HG03442 (cell line): ENCODE measurements around the gene TAOK3.
"Not testable (repeated sequence)": the region's sequence is repeated elsewhere in the genome, so short reads cannot be mapped to it uniquely, and the experiment has no call there.

Experiments
- ATAC-seq: cut with Tn5 transposase; IDR thresholded peaks from one replicate; pipeline ENCODE4 v1.9.1; 2021; ENCODE audit warnings: mild to moderate bottlenecking, moderate library complexity; ENCODE audit not compliant: unreplicated experiment

The TAOK3 gene

DNA sequence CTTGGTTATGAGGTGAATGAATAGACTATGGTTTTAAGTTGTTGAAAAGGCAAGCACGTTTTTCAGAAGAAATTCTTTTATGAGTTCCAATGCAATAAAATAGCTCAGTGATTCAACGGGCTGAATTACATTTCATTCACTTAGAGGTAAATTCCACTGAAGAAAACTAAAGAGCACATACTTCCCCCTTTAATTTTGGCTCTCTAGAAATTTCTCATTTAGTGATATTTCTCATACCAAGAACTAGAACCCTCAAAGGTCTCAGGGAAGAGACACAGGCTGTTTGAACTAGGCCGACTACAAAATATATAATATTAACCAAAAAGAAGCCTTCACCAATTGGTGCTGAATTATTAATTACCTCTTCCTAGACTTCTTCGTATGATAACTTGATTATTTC lies 68.6 kb downstream of the TAOK3 start:
- no peak for ATAC-seq

DNA sequence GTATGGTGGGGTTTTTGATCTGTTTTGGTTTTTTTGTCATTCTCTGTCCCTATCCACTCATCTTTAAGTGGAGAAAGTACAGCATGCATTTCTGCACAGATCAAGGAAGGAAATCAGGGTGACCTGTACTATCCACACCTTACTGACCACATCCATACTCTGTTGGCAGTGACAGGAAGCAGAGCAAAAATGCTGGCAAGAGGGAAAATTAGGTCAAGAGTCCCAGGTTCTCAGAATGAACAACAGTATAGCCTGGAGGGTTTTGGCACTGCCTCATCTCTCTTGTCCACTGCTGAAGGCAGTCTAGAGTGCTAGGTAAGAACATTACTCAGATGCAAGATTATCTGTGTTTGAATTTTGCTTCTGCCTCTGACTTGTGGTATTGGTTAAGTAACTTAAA lies 70.7 kb downstream of the TAOK3 start:
- no peak for ATAC-seq

DNA sequence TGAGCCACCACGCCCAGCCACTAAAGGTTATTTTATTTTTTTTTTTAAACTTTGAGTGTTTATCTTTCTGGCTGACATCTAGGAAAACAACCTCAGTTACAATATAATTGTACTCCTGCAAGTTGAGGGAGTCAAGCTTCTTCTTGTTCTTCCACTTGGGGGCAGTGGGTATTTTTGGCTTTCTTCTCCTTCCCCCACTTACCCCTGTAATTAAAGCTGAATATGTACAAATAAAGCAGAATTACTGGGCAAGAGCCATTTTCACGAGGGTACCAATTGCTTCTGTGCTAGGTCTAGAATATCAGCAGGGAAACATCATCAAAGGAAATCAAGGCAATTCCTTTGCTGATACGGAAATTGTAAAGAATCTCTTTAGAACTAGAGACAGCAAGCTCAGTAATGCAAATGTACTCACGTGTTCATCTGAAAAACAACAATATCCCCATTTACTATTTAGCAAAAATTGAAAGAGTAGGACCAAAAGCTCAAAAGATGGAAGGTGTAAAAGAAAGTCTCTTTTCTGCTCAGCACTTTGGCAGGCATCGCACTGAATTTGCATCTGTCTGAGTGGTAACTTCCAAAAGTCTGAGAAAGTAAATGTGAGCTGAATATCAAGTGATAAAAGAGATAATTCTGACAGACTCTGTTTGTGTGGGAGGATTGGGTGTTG lies 72.8 kb downstream of the TAOK3 start:
- no peak for ATAC-seq

DNA sequence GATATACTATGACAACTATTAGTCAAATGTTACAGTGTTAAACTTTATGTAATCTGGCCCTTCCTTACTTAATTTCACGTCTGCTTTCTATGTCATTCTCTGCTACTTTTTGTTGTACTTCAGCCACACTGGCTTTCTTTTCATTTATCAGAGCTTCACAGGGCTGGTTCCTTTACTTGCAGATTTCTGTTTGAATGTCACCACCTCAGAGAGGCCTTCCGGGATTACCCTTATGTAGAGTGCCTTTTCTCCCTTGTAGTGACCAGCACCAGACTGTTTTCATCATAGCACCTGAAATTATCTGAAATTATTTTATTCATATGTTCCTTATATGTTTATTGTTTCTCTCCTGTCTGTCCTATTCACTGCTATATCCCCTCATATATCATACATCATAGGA lies 75.4 kb downstream of the TAOK3 start:
- ATAC-seq, result no peak

DNA sequence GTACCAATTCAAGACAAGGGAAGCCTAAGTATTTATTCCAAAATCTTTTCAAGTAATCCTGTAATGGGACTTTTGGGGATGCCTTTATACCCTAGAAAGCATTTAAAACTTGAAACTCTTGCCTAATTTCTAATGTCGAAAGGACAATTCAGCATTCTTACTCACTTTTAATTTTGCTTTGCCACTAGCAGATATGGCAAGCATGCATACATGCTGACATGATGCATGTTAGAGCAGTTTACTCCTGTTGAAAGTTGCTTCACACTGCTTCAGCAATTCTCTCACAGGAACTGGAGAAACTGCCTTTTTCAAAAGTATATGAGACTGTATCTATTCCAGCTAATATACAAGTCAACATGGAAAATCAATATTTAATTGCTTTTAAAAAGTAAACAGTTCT lies 79.9 kb downstream of the TAOK3 start:
- ATAC-seq, result no peak

DNA sequence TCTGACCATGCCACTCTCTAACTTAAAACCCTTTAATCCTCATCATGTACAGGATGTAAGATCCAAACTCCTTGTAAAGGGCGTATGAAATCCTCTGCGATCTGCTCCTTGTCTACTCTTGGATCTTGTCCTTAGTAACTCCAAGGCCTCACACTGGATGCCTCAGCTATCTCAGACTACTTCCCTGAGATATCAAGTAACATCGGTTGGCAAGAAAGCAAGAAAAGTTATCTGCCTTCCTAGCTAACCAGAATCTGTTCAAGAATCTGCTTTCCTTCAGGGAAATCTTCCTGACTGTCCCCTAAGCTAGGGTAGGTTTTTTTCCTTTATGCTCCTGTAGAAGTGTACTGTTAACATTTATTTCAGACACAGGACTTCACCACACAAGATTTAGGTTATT lies 82.6 kb downstream of the TAOK3 start:
- no peak for ATAC-seq

DNA sequence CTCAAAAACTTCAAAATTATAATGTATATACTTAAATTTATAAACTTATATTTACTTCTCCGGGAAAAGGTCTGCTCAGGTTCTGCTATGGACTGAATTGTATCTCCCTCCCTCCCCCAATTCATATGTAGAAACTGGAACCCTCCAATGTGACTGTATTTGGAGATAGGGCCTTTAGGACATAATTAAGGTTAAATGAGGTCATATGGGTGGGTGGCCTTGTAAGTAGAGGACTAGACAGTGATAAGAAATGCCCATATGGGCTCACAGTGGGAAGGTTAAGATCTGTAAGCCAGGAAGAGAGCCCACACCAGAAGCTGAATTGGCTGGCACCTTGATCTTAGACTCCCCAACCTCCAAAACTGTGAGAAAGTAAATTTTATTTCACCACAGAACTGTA lies 84.5 kb downstream of the TAOK3 start:
- no peak for ATAC-seq

DNA sequence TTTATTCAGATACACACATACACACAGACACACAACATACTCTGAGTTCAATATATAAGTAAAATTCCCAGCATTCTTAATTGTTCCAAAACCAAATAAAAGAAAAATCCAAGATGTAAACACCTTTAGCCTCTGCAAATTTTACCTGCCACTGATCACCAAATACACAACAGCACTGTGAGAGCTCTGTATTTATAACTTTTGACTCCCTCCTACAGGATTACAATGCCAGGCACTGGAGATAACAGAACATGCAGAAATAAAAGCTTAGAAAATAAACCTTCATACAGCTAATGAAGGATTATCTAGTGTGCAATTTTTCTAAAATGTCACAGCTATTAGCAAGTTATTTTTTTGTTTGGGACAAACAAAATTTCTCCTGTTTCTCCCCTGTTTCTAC lies 85.0 kb downstream of the TAOK3 start:
- no peak for ATAC-seq

DNA sequence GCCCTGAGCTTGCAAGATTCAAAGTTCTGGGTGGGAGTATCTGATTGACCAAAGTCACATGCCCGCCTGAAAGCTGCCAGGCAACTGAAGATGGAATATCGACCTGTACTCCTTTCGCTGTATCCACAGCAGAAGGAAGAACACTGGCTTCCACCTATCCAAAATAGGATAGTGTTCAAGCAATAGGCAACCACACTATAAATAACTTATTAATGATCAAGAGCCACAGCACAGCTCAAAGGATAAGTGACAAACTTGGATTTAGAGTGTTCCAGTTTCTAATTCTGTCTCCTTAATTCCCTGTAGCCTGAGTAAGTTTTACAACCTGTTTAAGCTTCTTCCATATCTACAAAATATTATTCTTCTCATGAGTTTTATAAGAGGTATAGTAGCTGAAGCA lies 89.9 kb downstream of the TAOK3 start:
- no peak for ATAC-seq

DNA sequence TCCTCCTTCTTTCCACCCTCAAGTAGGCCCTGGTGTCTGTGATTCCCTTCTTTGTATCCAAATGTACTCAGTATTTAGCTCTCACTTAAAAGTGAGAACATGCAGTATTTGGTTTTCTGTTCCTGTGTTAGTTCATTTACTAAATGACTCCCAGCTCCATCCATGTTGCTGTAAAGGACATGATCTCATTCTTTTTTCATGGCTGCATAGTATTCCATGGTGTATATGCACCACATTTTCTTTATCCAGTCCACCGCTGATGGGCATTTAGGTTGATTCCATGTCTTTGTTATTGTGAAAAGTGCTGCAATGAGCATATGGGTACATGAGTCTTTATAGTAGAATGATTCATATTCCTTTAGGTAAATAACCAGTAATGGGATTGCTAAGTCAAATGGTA lies 94.4 kb downstream of the TAOK3 start:
- not testable (repeated sequence) for ATAC-seq

DNA sequence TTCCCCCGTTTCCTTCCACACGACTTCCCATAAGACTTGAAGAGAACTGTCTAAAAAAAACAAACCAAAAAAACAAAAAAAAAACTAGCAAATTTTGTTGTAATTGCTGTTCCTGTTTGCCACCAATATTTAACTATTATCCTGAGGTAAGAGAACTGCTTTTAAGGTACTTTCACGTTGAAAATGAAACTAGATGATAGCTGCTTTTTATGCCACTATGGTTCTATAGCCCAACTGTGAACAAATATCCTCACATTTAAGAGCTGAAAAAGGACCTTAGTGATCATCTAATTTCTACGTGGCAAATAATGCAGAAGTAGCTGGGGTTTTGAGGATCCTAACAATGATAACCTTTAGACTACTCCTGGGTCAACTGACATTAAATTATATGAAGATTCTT lies 98.6 kb downstream of the TAOK3 start:
- no peak for ATAC-seq

DNA sequence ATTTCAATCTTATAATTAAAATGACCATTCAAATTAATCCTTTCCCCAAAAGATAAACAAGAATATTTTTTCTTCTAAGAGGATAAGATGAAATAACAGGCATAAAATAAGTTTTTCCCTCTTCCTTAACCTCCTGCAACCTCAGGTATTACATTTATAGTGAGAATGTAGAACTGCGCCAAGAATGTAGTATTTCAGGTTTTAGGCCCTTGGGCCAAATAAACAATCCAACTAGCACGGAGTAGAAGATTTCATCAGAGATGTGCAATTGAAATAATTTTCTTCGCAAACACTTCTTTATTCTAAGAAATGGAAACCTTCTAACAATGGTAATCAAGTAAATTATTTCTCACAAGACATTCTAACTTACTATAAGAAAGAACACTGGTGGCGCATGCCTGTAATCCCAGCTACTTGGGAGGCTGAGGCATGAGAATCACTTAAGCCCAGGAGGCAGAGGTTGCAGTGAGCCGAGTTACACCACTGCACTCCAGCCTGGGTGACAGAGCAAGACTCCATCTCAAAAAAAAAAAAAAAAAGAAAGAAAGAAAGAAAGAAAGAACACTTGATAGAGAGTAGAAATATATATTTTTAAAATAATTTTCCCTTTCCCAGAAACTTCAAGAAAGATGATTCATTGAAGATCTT lies 100.8 kb downstream of the TAOK3 start:
- ATAC-seq, result no peak

DNA sequence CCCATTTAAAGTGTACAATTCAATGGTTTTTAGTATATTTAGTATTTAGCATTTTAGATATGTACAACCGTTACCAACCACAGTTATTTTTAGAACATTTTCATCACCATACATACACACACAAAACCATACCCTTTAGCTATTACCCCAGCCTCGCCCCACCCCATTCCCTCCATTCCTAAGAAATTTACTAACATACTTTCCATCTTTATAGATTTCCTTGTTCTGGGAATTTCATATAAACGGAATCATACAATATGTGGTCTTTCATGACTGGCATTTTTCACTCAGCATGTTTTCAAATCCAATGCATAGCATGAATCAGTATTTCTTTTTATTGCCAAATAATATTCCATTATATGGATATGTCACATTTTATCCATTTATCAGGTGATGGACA lies 101.5 kb downstream of the TAOK3 start:
- no peak for ATAC-seq

DNA sequence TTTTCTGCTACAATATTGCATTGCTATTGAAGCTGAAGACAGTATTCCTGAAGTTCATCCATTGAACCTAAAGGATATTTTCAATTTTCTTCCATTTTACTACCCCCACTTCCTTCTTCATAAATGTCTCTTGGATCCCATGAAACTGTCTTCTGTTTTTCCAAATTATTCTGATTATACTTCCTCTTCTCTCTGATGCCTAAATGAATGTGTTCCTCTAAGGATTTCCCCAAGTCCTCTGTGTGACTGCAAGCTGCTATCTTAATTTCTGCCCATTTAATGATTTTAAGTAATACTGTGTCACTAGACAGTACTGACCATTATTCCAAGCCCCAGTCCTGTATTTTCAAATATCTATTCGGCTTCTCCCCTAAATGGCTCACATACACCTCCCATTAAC lies 102.9 kb downstream of the TAOK3 start:
- ATAC-seq, result no peak

DNA sequence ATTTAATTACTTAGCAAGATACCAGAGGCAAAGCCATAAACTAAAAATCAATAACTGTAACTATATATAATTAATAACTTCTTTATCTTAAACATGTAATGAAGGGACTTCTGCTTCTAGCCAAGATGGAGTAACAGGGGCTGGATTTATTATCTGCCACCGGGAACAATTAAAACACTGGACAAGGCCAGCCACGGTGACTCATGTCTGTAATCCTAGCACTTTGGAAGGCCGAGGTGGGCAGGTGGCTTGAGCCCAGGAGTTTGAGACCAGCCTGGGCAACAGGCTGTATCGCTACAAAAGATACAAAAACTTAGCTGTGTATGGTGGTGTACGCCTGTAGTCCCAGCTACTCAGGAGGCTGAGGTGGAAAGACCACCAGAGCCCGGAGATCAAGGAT lies 113.6 kb downstream of the TAOK3 start:
- ATAC-seq, result no peak

DNA sequence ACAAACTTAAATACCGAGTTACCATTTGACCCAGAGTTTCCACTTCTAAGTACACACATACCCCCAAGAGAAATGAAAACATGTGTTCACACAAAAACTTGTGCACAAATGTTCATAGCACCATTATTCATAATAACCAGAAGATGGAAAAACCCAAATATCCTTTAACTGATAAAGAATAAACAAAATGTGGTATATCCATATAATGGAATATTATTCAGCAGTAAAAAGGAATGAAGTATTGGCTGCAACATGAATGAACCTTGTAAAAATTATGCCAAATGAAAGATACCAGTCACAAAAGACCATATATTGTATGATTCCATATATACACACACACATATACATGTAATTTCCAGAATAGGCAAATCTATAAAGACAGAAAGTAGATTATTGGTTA lies 116.4 kb downstream of the TAOK3 start:
- no peak for ATAC-seq

DNA sequence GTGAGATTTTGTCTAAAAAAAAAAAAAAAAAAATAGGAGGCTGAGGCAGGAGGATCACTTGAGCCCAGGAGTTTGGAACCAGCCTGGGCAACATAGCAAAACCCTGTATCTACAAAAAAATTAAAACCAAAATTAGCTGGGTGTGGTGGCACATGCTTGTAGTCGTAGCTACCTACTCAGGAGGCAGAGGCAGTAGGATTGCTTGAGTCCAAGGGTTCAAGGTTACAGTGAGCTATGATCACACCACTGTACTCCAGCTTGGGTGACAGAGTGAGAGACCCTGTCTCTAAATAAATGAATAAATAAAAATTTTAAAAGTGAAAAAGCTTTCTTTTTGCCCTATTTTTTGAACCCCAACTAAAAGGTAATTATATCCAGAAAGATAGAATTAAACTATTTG lies 123.2 kb downstream of the TAOK3 start:
- no peak for ATAC-seq

DNA sequence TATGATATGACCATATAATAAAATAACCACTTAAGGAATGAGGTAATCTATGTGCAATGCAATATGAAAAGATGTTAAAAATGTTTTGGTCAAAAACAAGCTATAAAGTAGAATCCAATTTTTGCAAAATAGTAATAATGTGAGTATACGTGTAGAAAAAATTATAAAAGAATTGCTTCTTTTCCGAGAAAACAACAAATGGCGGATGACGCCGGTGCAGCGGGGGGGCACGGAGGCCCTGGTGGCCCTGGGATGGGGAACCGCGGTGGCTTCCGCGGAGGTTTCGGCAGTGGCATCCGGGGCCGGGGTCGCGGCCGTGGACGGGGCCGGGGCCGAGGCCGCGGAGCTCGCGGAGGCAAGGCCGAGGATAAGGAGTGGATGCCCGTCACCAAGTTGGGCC lies 126.8 kb downstream of the TAOK3 start:
- not testable (repeated sequence) for ATAC-seq

DNA sequence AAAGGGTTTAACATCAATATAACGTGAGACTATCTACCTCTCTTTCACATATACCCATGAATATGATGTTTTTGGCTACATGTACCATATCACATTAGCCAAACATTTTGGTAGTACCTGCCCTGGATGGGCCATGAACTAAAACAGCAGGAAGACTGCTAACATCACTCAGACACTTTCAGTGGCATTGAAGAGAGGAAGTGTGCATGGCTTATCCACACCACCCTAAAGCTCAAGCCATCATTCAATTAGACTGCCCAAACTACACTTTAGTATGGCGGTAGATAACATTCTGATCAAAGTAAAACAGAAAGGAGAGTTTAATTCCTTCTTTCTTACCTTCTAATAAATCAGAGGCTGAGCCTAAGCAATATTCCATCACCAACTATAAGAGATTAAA lies 133.8 kb downstream of the TAOK3 start:
- ATAC-seq, result no peak

DNA sequence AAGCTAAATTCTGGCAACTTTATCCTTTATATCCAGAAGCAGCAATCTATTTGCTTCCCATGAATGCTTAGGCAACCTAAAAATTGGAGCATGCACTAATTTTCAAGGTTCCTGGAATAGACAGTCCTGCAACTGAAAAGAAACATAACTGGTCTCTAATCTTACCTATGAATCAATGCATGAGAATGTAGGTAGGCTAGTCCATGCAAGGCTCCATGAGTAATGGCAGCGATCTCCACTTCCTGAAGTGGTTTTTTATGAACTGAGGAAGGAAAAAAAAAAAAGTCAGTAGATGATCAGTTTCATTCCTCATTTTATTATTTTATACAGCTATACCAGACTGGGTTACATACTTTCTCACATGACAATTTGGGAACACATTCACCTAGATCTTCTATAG lies 134.8 kb downstream of the TAOK3 start:
- no peak for ATAC-seq

DNA sequence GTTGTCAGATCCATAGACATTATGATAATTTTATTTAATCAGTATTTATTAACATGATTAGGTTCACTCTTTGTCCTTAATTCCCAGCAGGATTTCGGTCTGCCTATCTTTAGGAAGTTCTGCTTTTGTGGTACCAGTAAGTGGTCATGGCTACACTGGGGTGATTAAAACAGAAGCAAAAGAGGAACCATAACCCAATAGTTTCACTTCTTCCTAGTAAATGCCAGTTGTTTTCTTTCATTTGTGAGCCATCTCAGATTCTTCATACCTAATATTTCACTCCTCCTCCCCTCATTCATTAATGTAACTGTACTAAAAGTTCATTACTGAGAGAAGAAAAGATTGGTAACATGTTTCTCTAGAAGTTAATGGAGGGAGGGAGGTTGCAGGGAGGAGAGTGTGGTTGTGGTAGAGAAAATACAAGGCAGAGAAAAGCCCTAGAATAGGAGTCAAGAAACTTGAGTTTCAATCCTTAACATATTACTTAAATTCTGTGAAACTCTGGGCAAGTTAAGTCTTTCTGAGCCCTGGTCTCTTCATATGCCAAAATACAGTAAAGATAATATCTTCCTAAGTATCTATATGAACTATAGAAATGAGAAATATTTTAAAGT lies 135.5 kb downstream of the TAOK3 start:
- peak; percentile 88 for ATAC-seq

DNA sequence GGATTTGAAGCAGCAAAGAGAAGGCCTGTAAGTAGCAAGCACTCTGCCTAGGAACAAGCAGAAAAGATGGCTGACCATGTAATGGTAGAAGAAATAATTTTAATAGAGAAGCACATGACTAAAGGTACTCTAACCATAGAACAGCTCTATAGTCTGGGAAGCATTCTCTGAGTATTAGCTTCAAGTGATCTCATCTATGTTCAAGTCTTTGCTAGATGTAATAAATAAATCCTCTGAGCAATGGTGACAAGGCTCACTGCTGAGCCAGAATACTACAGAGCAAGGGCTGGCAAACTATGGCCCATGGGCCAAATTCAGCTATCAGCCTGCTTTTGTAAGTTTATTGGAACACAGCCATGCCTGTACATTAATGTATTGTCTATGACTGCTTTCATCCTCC lies 152.0 kb downstream of the TAOK3 start:
- no peak for ATAC-seq

DNA sequence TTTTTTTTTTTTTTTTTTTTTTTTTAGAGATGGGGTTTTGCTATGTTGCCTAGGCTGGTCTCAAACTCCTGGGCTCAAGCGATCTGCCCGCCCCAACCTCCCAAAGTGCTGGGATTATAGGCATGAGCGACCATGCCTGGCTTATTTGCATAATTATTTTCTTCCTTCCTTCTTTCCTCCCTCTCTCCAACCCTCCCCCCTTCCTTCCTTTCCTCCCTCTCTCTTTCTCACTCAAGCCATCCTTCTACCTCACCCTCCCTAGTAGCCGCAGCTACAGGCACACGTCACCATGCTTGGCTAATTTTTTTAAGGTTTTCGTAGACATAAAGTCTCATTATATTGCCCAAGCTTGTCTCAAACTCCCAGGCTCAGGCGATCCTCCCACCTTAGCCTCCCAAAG lies 152.9 kb downstream of the TAOK3 start:
- no peak for ATAC-seq
